GM23248 (cell line): ENCODE data around the gene SH3BP1.

Experiments used
- EZH2 ChIP-seq: fragments of 200-600 bp; sonication (generic); IDR thresholded peaks from 2 replicates; pipeline ENCODE4 v1.6.1; 2018; ENCODE audit warnings: antibody characterized with exemption, mild to moderate bottlenecking; ENCODE audit not compliant: insufficient read depth, poor library complexity, severe bottlenecking
- EZH2phosphoT487 ChIP-seq: fragments of 200-600 bp; sonication (generic); IDR thresholded peaks from 2 replicates; pipeline ENCODE4 v1.6.1; 2018; ENCODE audit warnings: antibody characterized with exemption, moderate library complexity, mild to moderate bottlenecking, low read depth; ENCODE audit not compliant: insufficient read depth

DNA sequence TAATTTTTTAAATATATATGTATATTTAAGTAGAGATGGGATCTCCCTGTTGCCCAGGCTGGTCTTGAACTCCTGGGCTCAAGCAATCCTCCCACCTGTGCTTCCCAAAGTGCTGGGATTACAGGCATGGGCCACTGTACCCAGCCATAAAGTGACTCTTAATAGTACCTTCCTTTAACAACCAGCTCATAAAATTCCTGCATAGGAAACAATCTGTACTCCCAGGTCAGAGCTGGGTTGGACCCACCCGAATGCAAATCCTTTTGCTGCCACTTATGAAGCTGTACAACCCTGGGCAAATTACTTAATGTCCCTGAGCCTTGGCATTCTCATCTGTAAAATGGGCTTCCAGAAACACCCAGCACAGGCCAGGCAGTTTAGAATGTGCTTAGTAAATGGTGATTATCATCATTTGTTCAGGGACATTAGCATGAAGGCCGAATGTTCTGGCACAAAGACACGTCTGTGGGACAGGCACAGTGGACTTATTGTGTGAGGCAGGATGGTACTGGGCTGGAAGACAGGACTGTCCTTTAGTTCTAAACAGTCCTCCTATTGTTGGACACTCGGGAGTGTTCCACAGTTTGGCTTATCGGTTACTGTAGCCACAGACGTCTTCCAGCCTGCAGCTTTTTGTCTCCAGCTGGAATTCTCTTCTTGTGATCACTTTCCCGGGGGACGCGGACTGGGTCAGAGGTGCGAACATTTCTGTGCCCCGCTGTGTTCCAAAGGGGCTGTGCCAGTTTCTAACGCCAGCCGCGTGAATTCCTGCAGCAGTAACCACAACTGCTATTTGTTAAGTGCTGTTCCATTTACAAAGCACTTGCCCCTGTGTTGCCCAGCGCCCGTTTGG lies 25.0 kb downstream of the SH3BP1 start:
- TF ChIP-seq EZH2phosphoT487 = no peak
- no peak for TF ChIP-seq EZH2
